Gastrocnemius medialis (tissue), 4 donors: ENCODE measurements around the gene BCS1L. TPM values are rescaled to one million over a fixed set of nuclear protein-coding genes. Genes with fewer than 3 reads are reported as not detected.

Experiments used
- ATAC-seq, 2 donors: fragments of 150-250 bp; one replicate each; pipeline ENCODE4 v1.9.1; 2016
- DNase-seq, 2 donors: peaks; one replicate each; pipeline ENCODE4 v3.0.0-alpha.2; 2019
- H3K27ac ChIP-seq, 4 donors: fragments of 200-600 bp; sonication (generic); 1 replicate in 1 of 4; 2 replicates in 3 of 4; pipeline ENCODE4 v1.5.1; 2016 to 2018; ENCODE audit warnings: mild to moderate bottlenecking in 2 of 4, moderate library complexity in 1 of 4
- H3K27me3 ChIP-seq, 3 donors: fragments of 200-600 bp; sonication (generic) in 2 of 3; 1 replicate in 1 of 3; 2 replicates in 2 of 3; pipeline versions ENCODE4 v1.5.1 to v1.6.0; 2016 to 2019; ENCODE audit warnings: mild to moderate bottlenecking in 1 of 3, moderate library complexity in 1 of 3
- H3K36me3 ChIP-seq, 2 donors: fragments of 200-600 bp; sonication (generic) in 1 of 2; one replicate each; pipeline ENCODE4 v1.5.1; 2017 to 2018
- H3K4me1 ChIP-seq, 2 donors: fragments of 200-600 bp; sonication (generic) in 1 of 2; one replicate each; pipeline ENCODE4 v1.5.1; 2016 to 2017; ENCODE audit warnings: mild to moderate bottlenecking in 2 of 2
- H3K4me3 ChIP-seq, 4 donors: fragments of 200-600 bp; sonication (generic) in 3 of 4; 1 replicate in 1 of 4; 2 replicates in 3 of 4; pipeline ENCODE4 v1.5.1; 2016 to 2019; ENCODE audit warnings: mild to moderate bottlenecking in 2 of 4
- H3K9me3 ChIP-seq, 3 donors: fragments of 200-600 bp; sonication (generic) in 2 of 3; 1 replicate in 1 of 3; 2 replicates in 2 of 3; pipeline ENCODE4 v1.5.1; 2016 to 2019
- POLR2A ChIP-seq, 2 donors: fragments of 450-650 bp; IDR thresholded peaks; one replicate each; pipeline ENCODE4 v1.6.1; 2017; ENCODE audit warnings: antibody characterized with exemption in 2 of 2, mild to moderate bottlenecking in 2 of 2, moderate library complexity in 2 of 2
- in situ Hi-C, 4 donors: fragments of 200-750 bp; cut with MboI; loops; one replicate each; pipeline versions ENCODE4 v1.15.0 to v1.8.0; 2017; ENCODE audit warnings: low sequenced_read_pairs in 4 of 4
- intact Hi-C: fragments of 100-400 bp; cut with DNase I; formaldehyde crosslinking; loops from one replicate; pipeline ENCODE4 v1.15.1; 2023; ENCODE audit warnings: low total_unique reads
- total RNA-seq, 4 donors: library from RNA; depleted of rRNA; stranded (reverse); fragments of >200 nt; gene quantifications; one replicate each; pipeline versions ENCODE4 v1.1.0 to v1.2.3, GENCODE V29; 2016
- TF ChIP-seq, protein P1 (sequence below), 5 experiments: fragments of 450-650 bp in 3 of 5; fragments of 200-600 bp in 2 of 5; sonication (generic) in 2 of 5; IDR thresholded peaks in 4 of 5; conservative IDR thresholded peaks in 1 of 5; 1 replicate in 4 of 5; 2 replicates in 1 of 5; pipeline ENCODE4 v1.5.1; 2016 to 2019; ENCODE audit warnings: antibody characterized with exemption in 5 of 5, mild to moderate bottlenecking in 3 of 5, moderate library complexity in 3 of 5

Gene BCS1L
- total RNA-seq, 4 donors from 2014 or later: 19.6 to 46.9 (median 22.4) TPM

DNA sequence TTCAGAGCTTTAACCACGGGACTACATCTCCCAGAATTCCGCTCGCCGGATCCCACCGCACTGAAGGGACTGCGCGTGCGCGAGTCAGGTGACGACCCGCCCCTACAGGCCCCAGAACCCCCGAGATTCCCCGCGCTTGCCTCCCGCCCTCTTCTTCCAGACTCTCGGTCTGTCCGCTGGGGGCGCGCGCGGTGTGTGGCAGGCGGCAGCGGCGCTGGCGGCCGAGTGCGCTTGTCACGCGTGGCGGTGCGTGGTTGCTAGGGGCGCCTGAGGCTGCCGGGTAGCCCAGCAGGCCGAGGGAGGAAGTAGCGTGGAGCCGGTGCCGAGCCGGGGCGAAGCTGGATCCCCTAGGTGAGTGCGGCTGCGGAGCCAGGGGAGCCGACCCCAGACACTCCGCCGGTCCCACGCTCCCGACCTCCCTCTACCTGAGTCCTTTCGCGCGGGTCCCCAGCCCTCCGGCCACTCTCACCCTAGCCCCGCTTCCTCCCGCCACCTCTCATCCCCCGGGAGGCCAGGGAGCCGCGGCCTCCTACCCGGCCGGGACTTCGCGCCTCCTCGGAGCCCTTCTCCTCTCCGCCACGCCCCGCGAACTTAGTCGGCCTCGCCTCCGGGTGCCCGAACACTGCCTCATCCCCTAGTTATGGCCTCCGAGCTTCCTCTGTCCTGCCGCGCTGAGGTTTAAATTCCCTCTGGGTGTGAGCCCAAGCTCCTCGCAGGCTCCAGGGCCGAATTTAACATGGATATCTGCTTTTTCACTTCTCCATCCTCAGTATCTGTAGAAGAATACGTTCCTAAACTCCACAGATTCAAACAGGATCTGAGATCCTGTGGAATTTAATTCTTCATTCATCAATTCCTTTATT is 51.4 kb downstream of the BCS1L start, which contains the start of gene TTLL4:
Gene TTLL4, plus strand, starts transcription at position 149 of the 863 bp plus-strand sequence. CDS start 26,842 bp downstream, outside the sequence.
- peak; percentile 96 to 97 for DNase-seq
- Histone ChIP-seq H3K36me3 (peaks cover 0 to 5% of the 10 kb centered on the region in 2 donors), H3K27ac (peak within 1 kb of the TSS; percentile 81 to 92 (median 86)), H3K4me3 (peak within 1 kb of the TSS; percentile 70 to 90 (median 83)), H3K4me1 (peaks cover 9% of the 10 kb centered on the region in 2 donors), H3K9me3 (no peaks in the 10 kb centered on the region), H3K27me3 (no peaks in the 10 kb centered on the region)
- TF ChIP-seq, protein P1, sequence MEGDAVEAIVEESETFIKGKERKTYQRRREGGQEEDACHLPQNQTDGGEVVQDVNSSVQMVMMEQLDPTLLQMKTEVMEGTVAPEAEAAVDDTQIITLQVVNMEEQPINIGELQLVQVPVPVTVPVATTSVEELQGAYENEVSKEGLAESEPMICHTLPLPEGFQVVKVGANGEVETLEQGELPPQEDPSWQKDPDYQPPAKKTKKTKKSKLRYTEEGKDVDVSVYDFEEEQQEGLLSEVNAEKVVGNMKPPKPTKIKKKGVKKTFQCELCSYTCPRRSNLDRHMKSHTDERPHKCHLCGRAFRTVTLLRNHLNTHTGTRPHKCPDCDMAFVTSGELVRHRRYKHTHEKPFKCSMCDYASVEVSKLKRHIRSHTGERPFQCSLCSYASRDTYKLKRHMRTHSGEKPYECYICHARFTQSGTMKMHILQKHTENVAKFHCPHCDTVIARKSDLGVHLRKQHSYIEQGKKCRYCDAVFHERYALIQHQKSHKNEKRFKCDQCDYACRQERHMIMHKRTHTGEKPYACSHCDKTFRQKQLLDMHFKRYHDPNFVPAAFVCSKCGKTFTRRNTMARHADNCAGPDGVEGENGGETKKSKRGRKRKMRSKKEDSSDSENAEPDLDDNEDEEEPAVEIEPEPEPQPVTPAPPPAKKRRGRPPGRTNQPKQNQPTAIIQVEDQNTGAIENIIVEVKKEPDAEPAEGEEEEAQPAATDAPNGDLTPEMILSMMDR (IDR thresholded peaks at IDR 0.05 in 4 of 5, conservative IDR thresholded peaks at IDR 0.05 in 1 of 5): peak; percentile 84 to 95 (median 88)
- TF ChIP-seq POLR2A (IDR thresholded peaks at IDR 0.05): peak; percentile 55 to 69
- peak; percentile 97 to 98 for ATAC-seq
- in situ Hi-C loops (loop anchor here in 2 of 4 donors (5.0 to 10.0 kb wide), 2 partner anchors 74 to 136 kb away; partner anchors contain the start of gene CYP27A1 (in 1 of the 2)), intact Hi-C loops (loop anchor here (1.0 to 5.0 kb wide), 5 partner anchors 40 to 449 kb away; partner anchors contain the start of genes BCS1L, CYP27A1, NHEJ1 and ZNF142)

DNA sequence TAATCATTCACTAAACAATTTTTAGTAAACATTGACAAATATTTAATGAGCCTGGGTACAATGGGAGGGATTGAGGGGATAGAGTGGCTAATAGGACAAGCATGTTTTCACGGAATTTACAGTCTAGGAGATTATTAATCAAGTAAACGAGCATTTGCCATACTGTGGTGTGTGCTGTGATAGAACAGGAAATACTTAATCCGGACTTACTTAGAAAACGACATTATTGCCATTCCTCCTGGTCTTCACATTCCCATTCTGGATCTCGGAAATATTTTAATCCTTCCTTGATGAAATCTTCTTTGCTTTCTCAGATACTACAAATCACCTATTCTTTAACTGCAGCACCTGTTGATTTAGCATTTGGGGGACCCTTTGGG is 52.1 kb downstream of the BCS1L start:
- DNase-seq: no peak
- Histone ChIP-seq H3K27ac (peak overlapping the region; percentile 81 to 92 (median 86)), H3K4me3 (peak overlapping the region; percentile 70 to 90 (median 83)), H3K9me3 (no peaks in the 10 kb centered on the region), H3K27me3 (no peaks in the 10 kb centered on the region), H3K4me1 (peaks cover 9% of the 10 kb centered on the region in 2 donors), H3K36me3 (peaks cover 0 to 8% of the 10 kb centered on the region in 2 donors)
- intact Hi-C loops (loop anchor here (2.0 to 5.0 kb wide), 3 partner anchors 41 to 71 kb away; partner anchors contain the start of genes BCS1L, CYP27A1 and ZNF142), in situ Hi-C loops (loop anchor here in 2 of 4 donors (5.0 to 10.0 kb wide), 2 partner anchors 73 to 136 kb away; partner anchors contain the start of gene CYP27A1 (in 1 of the 2))
- no peak for TF ChIP-seq POLR2A (IDR thresholded peaks at IDR 0.05)
- TF ChIP-seq, protein P1 (IDR thresholded peaks at IDR 0.05 in 4 of 5, conservative IDR thresholded peaks at IDR 0.05 in 1 of 5): no peak
- ATAC-seq: no peak

Other genes starting within 250 kb of the BCS1L start
- gene VIL1, start 240.6 kb upstream of the BCS1L start, total RNA-seq: 1 to 10 TPM in 1 of 4 donors, under 1 TPM in 1, not detected in 2; 0.03 to 1.8 TPM
- 10 to 100 TPM in 1 of 4 donors, 1 to 10 TPM in 3; 7.0 to 12.4 (median 8.0) TPM for gene USP37, start 91.3 kb upstream of the BCS1L start, total RNA-seq
- gene CNOT9, start 90.8 kb upstream of the BCS1L start, total RNA-seq: 10 to 100 TPM; 10.4 to 28.4 (median 20.5) TPM
- 10 to 100 TPM; 21.6 to 60.9 (median 43.7) TPM for gene PLCD4, start 51.8 kb upstream of the BCS1L start, total RNA-seq
- 10 to 100 TPM; 13.2 to 46.6 (median 34.0) TPM for gene ZNF142, start 60 bp upstream of the BCS1L start, total RNA-seq
- 10 to 100 TPM; 11.7 to 39.1 (median 26.1) TPM for gene RNF25, start 12.3 kb downstream of the BCS1L start, total RNA-seq
- 10 to 100 TPM in 1 of 4 donors, 1 to 10 TPM in 3; 3.0 to 16.3 (median 7.6) TPM for gene STK36, start 12.4 kb downstream of the BCS1L start, total RNA-seq
- gene TTLL4, start 51.2 kb downstream of the BCS1L start, total RNA-seq: 10 to 100 TPM in 1 of 4 donors, 1 to 10 TPM in 3; 4.4 to 16.2 (median 6.4) TPM
- gene CYP27A1, start 122.5 kb downstream of the BCS1L start, total RNA-seq: 10 to 100 TPM; 17.9 to 56.3 (median 26.8) TPM
- 10 to 100 TPM in 3 of 4 donors, 1 to 10 TPM in 1; 8.3 to 65.4 (median 44.3) TPM for gene PRKAG3, start 172.1 kb downstream of the BCS1L start, total RNA-seq
- 1 to 10 TPM in 2 of 4 donors, under 1 TPM in 2; 0.36 to 3.9 (median 2.1) TPM for gene WNT6, start 200.1 kb downstream of the BCS1L start, total RNA-seq
- gene WNT10A, start 221.2 kb downstream of the BCS1L start, total RNA-seq: not detected